COLO829 (cell line): ENCODE data around the gene ADGRV1.
"Not testable (repeated sequence)": the region's sequence is repeated elsewhere in the genome, so short reads cannot be mapped to it uniquely, and the experiment has no call there.

Experiments
- DNase-seq: peaks from one replicate; pipeline ENCODE4 v3.0.0; 2012; ENCODE audit warnings: low spot score

The ADGRV1 gene

DNA sequence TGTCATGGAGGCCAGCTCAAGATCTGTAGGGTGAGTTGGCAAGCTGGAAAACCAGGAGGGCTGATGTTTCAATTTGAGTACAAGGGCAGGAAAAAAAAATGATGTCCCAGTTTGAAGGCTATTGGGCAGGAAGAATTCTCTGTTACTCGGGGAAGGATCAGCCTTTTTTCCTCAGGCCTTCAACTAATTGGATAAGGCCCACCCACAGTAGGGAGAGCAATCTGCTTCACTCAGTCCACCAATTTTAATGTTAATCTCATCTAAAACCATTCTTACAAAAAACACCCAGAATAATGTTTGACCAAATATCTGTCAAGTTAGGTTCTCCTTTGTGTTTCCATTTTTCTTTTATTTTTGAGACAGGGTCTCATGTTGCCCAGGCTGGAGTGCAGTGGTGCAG, 442.1 kb downstream of the ADGRV1 start:
- no peak for DNase-seq

DNA sequence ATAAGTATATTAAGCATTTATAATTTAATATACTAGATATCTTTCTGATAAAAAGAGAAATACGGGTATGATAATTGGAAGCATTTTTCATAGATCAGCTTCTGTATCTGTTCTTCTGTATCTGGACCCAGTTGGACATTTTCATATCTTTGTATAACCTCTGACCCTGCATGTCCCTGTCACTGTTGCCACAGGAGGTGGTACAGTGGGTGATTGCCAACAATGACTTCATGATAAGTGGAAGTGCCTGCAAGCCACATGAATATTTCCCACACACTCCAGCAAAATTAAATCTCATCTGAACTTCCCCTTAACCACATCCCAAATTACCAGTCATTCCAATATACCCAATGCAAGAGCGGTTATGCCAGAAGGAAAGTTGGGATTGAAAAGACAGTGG, 448.1 kb downstream of the ADGRV1 start:
- no peak for DNase-seq

DNA sequence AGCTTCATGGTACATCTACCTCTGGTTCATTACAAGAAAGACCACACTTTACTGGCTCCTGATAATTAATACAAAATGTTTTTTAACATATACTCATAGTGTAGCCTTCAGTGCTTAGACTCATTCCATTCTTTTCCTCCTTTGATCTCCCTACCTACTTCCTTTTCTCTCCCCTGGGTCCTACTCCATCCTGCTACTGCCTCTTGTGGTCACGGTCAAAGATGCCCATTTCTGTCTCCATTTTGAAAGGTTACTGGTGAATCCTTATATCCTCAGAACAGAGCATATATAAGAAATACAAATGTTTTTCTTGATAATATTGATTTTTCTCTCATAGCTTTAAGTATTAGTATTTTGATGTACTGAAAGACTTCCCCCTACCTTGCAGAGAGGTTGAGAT, 448.7 kb downstream of the ADGRV1 start:
- no peak for DNase-seq

DNA sequence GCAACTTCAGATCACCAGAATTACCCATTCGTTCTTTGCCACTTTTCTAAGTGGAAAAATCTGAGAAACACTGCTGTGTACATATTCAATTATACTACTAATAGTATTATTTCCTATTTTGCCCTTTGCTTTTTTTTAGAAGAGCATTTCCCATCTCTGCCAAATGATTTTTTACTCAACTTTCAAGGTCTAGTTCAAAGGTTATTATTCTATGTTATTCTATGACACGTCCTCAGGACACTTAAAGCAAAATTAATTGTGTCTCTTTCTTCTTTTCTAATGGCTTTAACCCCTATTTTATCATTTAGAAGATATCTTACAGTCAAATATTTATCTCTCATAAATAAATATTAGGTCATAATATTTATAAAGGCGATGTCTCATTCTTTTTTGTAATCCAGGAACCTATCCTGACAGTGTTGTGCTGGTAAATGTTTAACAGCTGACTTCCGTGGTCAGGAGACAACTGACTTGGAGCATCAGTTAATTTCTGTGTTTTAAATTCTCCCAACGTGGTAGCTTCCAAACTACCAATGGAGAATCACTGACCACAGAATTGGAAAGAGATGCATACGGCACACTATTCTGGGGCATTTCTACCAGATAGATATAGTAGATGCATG, 449.3 kb downstream of the ADGRV1 start:
- DNase-seq, result no peak

DNA sequence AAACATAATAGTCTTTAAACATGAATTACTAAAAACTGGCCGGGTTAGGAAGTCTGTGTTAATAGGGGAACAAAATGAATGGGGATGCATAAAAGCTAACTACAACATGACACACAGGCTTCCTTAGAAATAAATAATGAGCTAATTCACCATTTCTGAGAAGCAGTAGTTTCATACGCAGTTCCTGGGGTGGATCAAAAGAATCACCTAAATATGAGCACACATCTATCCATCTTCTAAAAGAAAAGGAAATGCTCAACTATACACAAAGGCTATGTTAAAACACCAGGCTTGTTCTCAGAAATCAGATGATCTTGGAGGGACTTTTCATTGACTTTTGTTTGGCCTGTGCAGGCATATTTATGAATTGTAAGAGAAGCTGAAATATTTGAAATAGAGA, 451.5 kb downstream of the ADGRV1 start:
- DNase-seq, result peak; percentile 51

DNA sequence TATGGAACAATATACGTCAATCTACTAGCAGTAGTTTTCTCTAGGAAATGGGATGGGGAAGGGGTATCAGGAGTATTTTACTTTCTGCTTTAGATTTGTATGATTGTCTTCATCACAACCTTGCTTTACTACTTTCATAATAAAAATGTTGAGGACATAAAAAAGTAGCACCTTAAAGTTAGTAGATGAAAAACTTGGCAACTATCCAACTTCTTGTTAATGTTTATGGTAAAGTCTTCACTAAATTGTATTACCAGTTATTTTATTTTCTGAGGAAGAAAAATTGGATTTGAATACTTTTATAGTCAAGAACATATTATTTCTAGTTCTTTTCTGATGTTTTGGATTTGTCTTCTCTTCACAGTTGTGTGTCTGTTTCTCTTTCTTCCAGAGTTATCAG, 452.4 kb downstream of the ADGRV1 start:
- no peak for DNase-seq

DNA sequence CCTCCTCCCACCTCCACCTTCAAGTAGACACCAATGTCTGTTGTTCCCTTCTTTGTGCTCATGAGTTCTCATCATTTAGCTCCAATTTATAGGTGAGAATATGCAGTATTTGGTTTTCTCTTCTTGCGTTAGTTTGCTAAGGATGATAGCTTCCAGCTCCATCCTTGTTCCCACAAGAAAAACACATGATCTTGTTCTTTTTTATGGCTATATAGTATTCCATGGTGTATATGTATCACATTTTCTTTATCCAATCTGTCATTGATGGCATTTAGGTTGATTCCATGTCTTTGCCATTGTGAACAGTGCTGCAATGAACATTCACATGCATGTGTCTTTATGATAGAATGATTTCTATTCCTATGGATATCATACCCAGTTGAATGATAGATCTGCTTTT, 454.3 kb downstream of the ADGRV1 start:
- DNase-seq, result not testable (repeated sequence)

DNA sequence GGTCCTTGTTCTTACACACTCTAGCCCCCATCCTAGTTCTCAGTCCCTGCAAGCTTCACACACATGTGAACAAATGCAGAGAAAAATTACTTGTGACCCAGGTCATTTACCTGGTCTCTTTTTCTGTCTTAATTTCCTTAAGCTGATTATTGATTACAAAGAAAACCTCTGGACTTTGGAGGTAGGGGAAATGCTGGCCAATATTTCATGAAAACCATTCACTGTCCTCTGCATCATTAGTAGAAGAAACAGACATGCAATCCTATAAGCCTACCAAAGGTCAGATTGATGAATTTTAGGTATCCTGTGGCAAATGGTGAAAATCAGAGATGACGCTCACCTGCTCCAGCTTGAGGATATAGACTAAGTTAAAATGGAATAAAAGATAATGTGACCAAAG, 457.7 kb downstream of the ADGRV1 start:
- DNase-seq, result no peak

DNA sequence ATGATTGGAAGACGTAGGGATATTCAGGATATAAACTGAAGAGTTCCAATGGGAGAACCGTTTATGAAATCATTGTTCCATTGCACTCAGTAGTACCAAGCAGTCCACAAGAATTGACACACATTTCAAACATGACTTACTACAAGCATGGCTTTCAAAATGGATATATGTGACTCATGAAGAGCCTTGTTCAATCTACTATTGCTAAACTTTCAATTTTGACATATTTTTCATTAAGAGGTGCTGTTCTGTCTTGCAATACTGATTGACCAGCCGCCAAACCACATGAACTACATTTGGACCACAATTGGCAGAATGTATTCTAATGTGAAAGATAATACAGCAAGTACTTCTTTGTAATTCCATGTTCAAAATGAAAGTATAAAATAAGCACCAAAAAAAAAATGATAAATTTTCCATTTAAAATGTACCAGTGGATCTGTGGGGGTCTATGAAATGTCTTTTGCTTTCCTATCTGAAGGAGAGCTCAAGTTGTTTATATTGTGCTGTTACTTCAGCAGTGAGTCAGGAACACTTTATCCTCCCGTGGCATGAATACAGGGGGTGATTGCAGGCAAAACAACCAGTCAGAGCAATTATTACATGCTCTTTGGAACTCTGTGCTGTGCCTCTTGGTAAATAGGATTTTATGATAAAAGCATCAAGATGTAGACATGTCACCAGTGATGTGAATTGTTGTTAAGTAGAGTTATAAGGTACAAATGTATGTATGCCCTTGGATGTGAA, 458.5 kb downstream of the ADGRV1 start:
- no peak for DNase-seq

DNA sequence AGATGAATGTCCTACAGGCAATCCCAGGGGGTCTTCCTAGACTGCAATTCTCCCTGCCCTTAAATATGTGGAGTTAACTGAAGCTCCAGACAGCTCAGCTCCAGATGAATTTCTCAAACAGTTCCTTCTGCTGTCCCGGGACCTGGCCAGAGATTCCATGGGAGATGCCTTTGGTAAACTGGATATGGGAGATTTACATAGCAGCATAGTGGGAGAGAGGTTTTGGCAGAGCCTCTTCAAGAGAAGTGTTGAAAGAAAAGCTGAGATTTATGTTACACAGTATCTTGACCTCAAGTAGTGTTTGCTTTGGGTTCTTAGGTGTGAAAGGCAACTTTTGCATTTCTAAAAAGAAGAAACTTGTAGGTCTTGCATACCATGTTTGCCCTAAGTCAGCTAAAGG, 459.6 kb downstream of the ADGRV1 start:
- DNase-seq, result no peak

DNA sequence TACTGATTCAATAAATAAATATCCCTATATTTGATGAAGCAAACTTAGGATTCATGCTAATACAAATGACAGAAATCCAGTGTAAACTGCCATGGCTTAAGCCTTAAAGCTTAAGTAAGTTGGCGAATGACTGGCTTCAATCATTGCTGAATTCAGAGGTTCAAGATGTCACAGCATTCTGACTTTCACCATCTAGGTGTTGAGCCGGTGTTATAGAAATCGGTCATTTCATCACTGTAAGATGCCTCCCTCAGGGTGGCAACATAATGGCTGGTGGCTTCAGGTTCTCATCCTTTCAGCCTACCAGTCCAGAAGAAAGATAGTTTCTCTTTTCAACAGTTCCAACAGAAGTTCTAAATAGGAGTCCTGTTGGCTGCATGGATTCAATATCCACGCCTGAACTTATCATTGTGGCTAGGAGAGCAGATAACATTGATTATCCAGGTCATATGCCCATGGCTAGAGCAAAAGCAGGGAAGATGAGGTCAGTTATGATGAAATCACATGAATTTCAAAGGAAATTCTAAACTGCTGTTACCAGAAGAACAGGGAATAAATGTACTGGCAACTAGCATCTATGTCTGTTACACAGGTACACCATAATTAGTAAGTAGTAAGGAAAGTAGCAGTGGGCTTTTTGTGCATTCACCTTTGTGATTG, 460.2 kb downstream of the ADGRV1 start:
- DNase-seq, result no peak

DNA sequence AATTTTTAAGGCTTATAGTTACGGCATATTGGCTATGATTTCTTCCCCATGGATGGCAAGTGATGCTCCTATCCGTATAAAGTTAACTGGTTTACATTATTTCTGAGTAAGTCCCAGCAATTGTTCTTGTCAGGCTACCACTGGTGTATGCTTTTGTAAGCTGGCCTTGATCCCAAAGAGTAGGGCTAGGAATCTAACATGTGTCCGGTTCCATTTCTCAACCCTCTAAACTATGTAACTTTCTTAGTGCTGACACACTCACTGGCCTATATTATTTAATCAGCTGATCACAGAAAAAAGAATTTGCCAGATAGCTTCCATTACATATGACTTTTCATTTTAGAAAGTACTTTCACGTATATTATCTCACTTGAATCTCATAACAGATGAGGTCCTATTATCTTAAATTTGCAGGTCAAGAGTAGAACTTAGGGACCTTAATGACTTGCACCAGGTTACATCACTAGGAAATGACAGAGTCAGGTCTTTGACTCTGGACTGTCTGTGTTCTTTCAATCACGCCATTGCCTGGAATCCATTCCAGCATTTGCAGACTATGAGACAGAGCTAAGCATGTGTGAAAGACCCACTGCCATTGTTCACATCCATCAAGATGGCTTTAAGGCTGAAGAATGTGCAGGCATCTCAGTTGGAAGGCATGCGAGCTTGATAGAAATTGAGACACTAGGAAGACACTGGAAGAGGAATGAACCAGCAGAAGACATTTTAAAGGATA, 461.6 kb downstream of the ADGRV1 start:
- DNase-seq, result no peak

DNA sequence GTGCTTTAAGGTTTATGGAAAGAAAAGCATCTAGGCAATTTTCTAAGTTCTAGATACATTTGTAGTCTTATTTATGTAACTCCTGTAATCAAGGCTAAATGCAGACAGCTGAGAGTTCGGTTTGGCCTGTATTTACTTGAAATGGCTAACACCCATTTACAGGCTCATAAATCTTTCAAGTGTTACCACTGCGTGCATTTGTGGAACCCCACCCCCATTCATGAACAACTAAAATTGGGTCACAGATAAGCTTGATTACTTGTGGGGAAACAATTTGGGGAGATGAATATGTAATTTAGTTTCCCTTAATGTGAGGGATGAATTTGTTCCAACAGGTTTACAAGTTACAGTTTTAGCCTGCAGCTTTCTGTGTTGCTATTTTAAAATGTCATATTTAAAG, 463.9 kb downstream of the ADGRV1 start:
- no peak for DNase-seq

DNA sequence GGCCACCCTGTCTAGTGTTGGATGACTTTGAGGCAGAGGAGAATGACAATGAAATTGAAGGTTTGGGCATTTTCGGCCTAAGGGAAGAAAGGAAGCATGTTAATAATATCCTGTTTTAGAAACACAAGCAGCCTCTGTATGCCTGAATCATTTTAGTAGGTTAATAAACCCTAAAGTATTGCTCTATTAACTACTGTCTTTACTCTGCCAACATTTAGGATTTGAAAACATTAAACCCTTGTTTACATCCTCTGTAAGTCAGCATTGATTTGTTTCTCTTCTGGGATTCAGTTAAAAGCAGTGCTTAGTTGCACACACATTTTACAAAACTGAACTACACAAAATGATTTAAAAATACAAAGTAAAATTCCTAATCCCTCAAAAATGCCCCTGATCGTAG, 465.6 kb downstream of the ADGRV1 start:
- peak; percentile 44 for DNase-seq

DNA sequence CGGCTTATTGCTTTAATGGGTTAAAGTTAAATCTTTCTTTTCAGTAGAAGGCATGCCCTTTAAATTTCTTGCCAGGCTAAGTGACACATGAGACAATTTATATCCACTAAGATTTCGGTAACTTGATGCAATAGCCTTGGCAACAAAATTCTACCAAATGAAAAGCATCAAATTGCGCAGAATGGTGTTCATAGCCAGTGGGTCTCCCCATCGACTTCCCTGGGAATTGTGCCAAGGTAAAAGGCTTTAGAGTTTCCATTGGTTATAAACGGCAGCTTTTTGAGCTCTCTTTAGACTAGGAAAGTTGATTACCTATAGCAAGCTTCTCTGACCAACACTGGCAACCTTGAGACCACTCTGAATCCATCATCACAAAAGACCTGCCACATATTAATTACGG, 466.1 kb downstream of the ADGRV1 start:
- no peak for DNase-seq

DNA sequence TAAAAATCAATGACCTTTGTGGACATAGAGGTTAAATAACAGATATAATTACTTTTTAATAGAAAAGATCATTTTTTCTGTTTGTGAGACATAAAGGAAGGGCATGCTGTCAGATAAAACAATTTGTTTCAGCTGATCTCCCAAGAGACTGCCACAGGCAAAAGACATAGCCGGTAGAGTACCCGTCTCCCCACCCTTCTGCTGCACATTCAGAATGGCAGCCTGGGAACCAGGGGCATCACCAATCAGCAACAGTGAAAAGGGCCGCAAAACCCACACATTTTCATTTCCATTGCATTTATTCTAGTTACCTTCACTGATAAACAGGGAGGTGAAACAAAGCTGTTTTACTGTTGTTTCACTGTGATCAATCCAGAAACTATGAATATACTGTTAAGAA, 466.9 kb downstream of the ADGRV1 start:
- DNase-seq, result no peak

DNA sequence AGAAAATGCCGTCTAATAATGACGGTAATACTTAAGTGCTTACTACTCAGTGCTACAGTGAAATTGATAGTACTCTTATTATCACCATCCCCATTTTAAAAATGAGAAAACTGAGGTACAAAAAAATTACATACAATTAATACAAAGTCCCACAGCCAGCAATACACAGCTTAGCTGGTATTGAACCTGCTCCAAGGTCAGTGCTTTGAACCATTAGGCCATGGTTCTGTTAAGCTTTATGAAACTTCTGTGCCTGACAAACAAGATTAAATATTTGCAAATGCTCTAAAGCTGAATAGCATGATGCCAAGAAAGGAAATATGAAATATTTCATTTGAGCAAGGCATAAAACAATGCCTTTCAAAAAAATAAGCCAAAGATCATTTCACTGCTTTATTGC, 467.4 kb downstream of the ADGRV1 start:
- no peak for DNase-seq

DNA sequence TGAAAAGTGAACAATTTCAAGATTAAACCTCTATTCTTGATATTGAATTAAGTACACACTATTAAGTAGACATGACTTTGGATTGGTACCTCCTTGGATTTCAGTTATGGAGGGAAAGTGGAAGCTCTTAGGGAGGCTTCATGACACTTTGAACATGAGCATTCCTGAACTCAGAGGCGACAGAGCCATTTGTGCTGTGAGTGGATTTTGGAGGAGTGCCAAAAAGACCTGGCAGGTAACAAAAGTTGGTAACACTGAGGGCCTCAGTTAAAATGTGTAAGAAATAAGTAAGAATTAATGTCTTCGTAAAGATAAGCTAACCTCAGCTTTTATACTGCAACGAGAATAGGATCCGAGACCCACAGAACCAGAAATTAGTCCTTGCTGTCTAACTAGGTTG, 467.9 kb downstream of the ADGRV1 start:
- no peak for DNase-seq

DNA sequence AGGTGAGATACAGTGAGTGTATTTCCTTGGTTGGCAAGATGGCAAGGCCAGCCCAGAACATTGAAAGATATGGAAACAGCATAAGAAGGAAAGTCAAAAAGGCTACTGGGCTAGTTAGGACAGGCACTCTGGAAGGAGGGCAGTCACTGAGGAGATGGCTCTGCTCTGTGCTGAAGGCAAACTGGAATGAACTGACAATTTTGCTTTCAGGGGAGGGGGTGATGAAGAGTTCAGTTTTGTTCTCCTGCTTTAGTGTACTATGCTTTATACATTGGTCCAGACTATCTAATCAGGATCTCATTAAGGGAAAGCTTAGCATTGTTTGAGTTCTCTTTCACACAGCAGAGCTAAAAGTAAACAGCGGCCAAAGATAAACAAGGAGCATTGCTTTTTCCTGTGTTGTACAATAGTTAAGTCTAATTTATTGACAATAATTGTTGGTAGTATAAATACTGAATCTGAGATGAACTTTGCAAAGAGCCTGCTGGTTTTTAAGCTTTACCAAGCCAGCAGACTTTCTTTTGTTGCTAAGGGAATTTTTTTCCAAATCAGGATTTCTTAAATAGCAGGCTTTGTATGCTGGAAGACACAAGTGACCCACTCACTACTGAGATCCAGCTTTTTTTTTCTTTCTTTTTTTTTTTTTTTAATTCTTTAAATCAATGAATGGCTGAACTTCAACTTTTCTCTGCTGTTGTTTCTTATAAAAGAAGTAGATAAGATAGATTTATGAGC, 469.0 kb downstream of the ADGRV1 start:
- DNase-seq, result peak; percentile 44

DNA sequence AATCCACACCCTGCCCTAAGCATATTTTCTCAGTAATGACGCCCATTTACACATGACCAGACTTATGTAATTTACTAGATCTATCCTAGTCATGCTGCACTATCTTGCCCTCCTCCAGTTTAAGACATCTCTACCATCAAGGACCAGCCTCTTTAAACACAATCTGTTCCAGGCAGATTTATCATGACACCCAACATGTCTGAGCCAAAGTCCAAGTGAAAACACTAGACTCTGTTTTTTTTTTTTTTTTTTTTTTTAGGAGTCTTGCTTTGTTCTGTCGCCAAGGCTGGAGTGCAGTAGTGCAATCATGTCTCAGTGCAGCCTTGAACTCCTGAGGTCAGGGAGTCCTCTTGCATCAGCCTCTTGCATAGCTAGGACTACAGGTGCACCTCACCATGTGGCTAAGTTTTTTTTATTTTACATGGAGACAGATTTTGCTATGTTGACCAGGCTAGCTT, 469.9 kb downstream of the ADGRV1 start:
- DNase-seq, result no peak

DNA sequence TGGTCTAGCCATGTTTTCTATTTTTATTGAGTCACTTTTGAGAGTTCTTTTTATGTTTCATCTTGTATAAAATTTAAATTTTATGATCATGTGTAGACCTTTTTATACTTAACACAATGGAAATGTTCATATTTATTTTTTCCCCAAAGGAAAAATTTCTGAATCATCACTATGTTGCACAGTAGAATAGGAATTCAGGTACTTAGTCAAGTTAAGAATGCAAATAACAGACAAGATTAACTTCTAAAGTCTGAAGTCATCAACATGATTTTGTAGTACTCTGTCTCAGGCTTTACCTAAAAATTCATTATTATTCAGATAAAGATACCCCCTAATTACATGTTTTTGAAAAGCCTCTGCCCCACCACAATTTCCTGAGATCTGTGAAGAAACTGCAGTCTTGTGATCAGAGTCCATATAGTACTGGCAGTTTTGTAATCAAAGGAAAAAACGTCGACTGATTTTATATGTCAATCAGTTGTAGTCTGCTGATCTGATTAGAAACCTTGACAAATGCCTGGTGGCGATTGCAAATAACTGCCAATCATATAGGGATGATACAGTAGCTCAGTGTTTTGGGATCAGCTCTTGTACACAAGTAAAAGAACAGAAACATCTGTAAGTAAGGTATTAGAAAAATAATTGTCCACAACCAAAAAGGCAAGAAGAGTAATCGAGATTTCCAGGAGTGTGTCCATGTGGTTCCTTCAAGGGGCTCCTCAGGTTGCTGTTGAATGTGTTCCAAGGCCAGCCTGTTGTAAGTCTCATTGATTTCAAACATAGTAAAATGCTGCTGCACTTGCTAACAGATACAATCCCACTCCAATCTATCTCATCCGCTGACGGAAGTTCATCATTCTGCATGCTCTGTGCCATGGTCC, 472.2 kb downstream of the ADGRV1 start:
- no peak for DNase-seq
